GM08714 (cell line): ENCODE data around the gene MACO1.
A peak's percentile ranks its signal among the peaks of the same experiment; 100 is the strongest.
"Not testable (repeated sequence)": the region's sequence is repeated elsewhere in the genome, so short reads cannot be mapped to it uniquely, and the experiment has no call there.

ENCODE experiments used
- H3K4me3 ChIP-seq: fragments of 200-500 bp; sonication (Bioruptor generic); 2 replicates; pipeline ENCODE4 v1.5.1; 2014; ENCODE audit warnings: mild to moderate bottlenecking, low read length, inconsistent platforms
- ZNF274 ChIP-seq: IDR thresholded peaks from 2 replicates; pipeline ENCODE4 v1.6.1; 2012; ENCODE audit warnings: mild to moderate bottlenecking, low read depth, low read length

MACO1 gene

DNA sequence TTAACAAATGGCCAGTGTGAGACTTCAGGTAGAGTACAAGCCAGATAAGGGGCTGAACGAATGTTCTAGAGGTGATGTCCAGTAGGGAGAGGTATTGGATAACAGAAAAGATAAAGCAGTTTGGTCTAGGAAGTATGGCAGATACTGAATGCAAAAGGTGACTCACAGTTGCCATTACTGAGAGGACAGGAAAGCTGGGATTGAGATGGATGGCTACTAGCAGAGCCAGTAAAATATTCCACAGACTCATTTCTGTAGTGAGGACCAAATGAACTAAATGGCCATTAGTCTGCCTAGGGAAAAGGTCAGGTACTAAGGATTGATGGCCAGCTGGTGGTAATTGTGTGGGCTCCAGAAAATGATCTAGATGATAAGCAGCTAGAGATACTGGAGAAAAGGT lies 11.5 kb downstream of the MACO1 start:
- no peak overlapping the region for H3K4me3 ChIP-seq
- TF ChIP-seq ZNF274, result no peak

DNA sequence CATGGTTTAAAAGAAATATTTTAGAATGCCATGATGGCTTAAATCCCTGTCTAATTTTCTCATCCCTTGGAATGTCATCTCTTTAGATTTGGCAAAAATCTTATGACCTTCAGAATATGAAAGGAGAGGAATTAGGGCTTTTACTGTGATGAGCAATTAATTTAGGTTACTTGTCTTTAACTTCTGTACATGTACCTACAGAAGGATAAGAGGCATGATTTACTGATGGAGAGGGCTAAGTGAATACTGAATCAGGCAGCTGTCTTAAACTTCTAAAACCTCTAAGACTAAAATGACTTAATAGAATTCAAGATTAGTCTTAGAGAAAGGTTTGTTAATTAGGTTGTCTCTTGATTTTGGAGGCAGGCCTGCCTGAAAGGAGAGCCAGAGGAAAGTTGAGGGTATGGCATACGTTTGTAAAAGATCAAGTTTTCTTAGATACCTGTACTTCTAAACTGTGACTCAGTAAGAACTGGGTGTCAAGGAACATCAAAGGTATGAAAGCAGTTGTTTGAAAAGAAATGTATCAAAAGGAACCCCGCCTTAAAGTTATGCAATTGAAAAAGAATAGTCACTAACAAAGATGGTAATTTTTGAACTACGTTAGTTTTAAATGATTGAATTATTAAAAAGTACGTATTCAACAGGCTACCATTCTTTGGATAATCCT lies 12.5 kb downstream of the MACO1 start:
- TF ChIP-seq ZNF274, result no peak
- H3K4me3 ChIP-seq, result no peak overlapping the region

DNA sequence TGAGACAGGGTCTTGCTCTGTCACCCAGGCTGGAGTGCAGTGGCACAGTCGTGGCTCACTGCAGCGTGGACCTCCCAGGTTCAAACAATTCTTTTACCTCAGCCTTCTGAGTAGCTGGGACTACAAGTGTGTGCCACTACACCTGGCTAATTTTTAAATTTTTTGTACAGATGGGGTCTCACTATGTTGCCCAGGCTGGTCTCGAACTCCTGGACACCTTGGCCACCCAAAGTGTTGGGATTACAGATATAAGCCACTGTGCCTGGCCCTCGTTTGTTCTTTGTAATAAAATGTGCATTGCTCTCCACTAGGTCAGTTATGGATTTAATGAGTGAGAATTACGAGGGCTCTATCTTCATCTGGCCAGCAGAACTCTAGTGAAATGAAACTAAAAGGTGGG lies 13.9 kb downstream of the MACO1 start:
- H3K4me3 ChIP-seq, result not testable (repeated sequence)

DNA sequence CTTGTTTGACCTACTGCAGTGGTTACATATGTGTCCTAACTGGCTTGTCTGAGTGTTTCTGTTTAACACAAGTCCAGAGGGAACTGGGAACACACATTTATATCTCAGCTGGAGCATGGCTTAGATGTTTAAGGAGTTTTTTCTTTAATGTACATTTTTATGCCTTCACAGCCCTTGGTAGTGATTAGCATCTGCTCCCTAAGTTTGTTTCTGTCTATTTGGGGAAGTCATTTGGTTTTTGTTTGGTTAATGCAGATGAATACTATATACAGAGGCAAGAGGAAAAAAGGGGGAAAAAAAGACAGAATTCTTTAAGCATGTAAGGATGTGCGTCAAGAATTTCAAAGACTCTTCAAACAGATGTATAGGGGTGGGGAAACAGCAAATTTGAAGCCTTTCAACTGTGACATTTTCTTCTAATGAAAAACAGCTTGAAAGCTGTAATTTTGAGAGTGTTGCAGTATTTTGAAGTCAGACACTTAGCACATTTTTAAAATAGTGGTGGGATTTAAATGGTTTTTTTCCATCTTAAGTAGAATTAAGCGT lies 15.4 kb downstream of the MACO1 start:
- TF ChIP-seq ZNF274, result no peak
- H3K4me3 ChIP-seq, result no peak overlapping the region

DNA sequence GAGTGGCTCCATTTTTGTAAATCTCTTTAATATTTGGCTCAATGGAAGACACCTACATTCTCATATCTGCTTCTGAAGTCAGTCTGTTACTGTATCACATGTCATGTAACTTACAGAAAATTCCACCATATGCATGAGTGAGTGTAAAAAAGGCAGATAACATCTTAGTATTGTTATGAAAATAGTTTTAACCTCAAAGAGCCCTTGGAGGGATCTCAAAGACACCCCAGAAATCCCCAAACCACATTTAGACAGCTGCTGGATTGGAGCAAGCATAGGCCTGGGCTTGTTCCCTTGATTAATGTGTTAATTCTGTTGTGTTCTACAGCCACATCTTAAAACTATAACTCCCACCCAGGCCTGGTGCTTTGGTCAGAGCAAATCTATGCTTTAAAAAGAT lies 16.9 kb downstream of the MACO1 start:
- no peak for TF ChIP-seq ZNF274
- no peak overlapping the region for H3K4me3 ChIP-seq

DNA sequence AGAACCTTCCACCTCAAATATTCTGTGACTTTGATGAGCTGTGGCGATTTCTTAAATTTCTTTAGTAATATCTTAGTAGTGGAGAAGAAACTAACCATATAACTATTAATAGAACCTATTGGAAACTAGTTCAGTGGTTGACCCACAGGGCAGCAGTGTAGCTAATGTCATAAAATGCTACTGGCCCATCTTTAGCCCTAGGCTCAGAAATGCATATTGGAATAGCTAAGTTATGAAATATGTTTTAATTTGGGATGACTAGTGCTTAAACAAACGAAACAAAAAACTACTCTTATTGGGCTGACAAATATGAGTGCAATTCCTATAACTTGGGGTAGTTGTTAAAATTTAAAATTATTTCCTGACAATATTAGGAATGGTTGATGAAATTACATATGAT lies 20.2 kb downstream of the MACO1 start:
- H3K4me3 ChIP-seq, result no peak overlapping the region
- no peak for TF ChIP-seq ZNF274

DNA sequence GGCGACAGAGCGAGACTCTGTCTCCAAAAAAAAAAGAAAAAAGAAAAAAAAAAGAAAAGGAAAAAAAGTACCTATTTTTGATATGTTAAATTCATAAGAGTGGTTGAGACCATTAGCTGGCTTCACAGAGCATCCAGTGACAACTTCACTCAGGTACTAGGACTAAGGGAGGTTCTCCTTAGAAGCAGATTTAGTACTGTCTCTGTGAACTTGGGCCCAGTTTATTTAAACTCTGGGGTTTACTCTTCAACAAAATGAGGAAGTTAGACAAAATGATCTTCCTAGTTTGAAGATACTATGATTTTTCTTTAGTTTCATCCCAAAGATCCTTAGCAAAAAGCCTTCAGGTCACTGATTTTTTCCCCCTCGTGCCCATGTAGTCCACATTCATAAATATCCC lies 21.2 kb downstream of the MACO1 start:
- TF ChIP-seq ZNF274, result no peak
- H3K4me3 ChIP-seq, result no peak overlapping the region

DNA sequence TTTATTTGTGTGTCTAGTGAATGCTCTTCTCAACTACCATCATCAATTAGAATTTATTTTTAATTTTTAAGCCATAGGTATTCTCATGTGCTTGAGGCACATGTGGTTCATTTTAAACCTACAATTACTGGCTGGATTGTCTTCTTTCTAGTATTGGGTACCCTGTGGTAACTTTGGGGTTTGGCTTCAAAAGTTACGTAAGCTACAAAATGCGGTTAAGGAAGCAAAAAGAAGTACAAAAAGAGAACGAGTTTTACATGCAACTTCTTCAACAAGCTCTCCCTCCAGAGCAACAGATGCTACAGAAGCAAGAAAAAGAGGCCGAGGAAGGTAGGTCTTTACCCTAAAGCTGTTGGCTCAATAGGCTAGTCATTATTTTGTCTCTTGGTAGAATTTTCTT lies 25.8 kb downstream of the MACO1 start:
- no peak overlapping the region for H3K4me3 ChIP-seq
- TF ChIP-seq ZNF274, result no peak

DNA sequence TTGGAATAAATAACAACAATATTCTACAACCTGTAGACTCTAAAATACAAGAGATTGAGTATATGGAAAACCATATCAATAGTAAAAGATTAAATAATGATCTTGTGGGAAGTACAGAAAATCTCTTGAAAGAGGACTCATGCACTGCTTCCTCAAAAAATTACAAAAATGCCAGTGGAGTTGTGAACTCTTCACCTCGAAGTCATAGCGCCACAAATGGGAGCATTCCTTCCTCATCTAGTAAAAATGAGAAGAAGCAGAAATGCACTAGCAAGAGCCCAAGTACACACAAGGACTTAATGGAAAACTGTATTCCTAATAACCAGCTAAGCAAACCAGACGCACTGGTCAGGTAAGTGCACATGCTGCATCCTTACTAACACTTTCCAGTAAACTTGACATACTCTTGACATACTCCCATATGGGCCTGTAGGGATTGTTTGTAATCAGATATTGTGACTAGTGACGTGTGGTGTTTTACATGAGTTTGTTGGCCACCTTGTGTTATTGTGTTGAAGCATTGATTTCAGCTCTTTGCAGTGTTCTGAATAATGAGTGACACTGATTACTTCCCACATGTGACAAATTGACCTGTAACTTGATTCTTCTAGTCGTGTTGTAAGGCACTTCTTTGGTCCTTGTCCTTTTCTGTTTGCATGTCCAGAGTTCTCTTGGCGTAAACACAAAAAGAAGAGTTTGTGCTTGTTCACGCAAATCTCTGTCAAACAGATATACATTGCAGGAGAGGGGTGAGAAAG lies 28.0 kb downstream of the MACO1 start:
- H3K4me3 ChIP-seq, result no peak overlapping the region
- TF ChIP-seq ZNF274, result no peak

DNA sequence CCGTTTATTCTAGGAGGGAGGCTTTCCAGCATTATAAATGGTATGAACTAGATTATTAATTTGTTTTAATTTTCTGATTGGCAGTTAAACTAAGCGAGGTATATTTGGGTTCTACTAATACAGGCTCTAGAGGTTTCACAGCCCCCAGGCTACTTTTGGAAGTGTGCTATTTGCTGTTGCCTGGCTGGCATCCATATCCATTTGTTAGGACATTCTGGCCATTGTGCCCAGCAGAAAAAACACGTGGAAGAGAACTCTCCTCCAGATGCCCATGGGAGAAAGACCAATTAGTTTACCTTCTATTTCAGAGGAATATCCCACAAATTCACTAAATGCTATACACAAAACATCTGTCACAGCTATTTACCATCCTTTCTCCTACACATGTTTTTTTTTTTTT lies 29.3 kb downstream of the MACO1 start:
- no peak overlapping the region for H3K4me3 ChIP-seq
- no peak for TF ChIP-seq ZNF274

DNA sequence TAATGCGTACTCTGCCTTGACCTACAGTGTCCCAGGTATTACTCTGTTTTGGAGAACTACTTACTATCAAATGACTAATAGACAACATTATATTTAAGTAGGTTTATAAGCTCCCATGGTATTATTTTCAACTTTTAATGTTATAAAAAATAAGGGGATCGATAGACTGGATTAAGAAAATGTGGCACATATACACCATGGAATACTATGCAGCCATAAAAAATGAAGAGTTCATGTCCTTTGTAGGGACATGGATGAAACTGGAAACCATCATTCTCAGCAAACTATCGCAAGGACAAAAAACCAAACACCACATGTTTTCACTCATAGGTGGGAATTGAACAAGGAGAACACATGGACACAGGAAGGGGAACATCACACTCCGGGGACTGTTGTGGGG lies 30.1 kb downstream of the MACO1 start:
- not testable (repeated sequence) for H3K4me3 ChIP-seq

DNA sequence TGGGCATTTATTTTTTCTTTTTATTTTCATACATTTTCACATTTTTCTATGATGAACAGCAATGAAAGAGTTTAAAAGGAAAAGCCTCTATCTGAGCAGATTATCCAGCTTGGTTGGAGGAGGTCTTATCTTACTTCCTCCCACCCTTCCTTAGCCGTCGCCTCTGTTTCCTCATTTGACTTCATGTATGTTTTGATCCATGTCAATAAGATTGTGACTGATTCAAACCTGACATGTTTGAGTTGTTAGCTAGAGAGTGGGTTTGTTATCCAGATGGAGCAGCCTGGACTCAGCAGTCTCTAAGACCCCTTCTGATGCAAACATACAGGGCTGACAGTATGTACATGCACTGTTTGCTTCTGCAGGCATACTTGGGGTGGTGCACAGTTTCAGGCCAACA lies 31.2 kb downstream of the MACO1 start:
- H3K4me3 ChIP-seq, result no peak overlapping the region
- TF ChIP-seq ZNF274, result no peak

DNA sequence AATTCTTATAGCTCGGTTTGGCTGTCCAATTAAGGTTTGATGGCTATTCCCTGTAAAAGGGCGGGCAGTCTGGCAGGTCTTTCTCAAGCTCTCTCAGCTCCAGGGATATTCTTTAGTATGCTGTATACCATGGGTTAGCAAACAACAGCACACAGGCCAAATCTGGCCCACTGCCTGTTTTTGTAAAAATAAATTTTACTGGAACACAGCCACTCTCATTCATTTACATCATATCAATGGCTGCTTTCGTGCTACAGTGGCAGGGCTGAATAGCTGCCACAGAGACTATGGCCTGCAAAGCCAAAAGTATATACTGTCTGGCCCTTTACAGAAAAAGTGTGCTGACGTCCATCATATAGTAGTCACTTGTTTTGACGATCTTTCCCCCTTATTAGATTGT lies 32.0 kb downstream of the MACO1 start:
- no peak for TF ChIP-seq ZNF274
- H3K4me3 ChIP-seq, result no peak overlapping the region

DNA sequence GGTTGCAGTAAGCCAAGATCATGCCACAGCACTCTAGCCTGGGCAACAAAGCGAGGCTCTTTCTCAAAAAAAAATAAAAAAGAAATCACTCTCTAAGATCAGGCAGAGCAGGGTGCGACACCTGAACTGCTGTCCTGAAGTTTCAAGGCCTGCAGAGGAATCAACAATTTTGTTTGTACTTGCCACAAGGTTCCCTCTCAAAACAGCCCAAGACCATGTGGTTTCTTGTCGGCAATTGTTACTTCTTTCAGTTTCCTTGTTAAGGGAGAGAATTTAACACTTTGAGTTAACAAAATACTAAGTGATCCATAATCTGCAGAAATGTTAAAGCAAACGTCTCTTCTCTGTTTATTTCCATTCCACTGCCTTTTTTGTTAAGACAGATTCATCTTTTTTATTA lies 36.5 kb downstream of the MACO1 start:
- H3K4me3 ChIP-seq, result peak overlapping the region; percentile 30; the same call in 1 of the 2 replicates
- no peak for TF ChIP-seq ZNF274

DNA sequence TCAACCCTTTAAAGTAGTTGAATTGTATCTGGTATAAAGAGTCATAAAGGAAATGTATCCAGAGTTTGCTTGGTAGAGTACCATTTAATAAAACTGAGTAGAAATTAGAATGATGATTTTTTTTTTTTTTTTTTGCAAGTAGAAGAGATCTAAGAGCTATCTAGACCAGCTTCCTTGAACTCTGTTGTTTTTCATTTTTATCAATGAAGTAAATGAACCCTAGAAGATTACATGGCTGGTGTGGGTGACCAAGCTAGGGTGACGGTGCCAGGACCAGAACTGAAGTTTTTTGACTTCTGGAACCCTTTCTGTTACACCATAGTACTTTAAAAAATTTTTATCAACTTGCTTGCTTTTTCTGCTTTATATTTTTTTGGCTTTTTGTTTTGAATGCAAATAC lies 36.9 kb downstream of the MACO1 start:
- no peak for TF ChIP-seq ZNF274
- no peak overlapping the region for H3K4me3 ChIP-seq

DNA sequence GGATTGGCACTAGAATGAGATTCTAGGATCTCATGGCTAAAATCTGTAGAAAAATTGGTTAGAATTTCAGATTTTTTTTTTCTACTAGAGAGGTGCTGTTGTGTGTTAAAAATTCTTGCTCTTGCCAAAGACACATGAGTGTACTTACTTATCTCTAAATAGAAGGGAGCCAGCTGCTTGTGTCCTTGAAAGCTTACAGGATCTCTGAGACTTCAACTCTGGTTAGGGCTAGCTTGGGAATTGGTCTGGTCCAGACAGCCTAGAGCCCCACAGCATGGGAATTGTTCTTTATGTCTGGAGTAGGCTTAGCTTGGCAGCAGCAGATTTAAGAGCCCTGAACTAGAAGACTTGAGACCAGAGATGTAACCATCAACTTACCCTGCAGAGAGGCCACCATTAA lies 37.3 kb downstream of the MACO1 start:
- no peak overlapping the region for H3K4me3 ChIP-seq

More for the DNA sequence above, 37.3 kb downstream of the MACO1 start:
- no peak for TF ChIP-seq ZNF274
